ENCODE measurements around the gene GHRL. TPM values are rescaled to one million over a fixed set of nuclear protein-coding genes. Genes with fewer than 3 reads are reported as not detected.

GHRL gene
- total RNA-seq, 1 donor from 2014 or later, result not detected

DNA sequence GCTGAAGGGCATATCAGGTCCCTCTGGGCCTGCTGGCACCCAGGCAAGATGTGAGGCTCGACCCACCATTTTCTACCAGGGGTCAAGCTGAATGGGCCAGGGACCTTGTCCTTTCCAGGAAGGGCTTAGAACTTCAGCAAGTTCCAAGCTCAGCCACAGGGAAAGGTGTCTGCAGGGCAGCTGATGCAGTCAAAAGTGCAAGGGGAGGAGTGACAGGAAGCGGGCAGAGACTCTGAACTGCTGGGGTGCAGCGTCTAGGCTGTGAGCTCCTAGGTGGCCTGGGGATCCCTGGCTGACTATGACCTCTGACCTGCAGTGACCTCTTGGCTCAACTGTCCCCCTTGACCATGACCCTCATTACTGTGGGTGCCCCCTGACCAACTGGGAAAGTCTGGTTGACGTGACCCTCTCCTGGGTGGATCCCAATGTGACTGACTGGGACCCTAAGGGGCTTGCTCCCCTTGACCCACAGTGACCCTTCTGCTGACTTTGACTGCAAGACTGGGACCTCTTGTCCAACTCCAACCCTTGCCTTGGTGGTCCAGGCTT, 42.5 kb upstream of the GHRL start:
- no peak overlapping the region for H3K4me3 ChIP-seq (ENCODE audit: low read depth, low read length)
- TF ChIP-seq, protein P1, sequence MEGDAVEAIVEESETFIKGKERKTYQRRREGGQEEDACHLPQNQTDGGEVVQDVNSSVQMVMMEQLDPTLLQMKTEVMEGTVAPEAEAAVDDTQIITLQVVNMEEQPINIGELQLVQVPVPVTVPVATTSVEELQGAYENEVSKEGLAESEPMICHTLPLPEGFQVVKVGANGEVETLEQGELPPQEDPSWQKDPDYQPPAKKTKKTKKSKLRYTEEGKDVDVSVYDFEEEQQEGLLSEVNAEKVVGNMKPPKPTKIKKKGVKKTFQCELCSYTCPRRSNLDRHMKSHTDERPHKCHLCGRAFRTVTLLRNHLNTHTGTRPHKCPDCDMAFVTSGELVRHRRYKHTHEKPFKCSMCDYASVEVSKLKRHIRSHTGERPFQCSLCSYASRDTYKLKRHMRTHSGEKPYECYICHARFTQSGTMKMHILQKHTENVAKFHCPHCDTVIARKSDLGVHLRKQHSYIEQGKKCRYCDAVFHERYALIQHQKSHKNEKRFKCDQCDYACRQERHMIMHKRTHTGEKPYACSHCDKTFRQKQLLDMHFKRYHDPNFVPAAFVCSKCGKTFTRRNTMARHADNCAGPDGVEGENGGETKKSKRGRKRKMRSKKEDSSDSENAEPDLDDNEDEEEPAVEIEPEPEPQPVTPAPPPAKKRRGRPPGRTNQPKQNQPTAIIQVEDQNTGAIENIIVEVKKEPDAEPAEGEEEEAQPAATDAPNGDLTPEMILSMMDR (IDR thresholded peaks at IDR 0.05; ENCODE audit: insufficient read depth, low read length, poor library complexity, severe bottlenecking), result no peak
- no peaks in the 10 kb centered on the region for H3K36me3 ChIP-seq (ENCODE audit: control insufficient read depth, insufficient read depth, low read length)
- DNase-seq (ENCODE audit: low read depth), result no peak
- peaks cover 19% of the 10 kb centered on the region for H3K27me3 ChIP-seq (ENCODE audit: control insufficient read depth, insufficient read depth, low read length)

DNA sequence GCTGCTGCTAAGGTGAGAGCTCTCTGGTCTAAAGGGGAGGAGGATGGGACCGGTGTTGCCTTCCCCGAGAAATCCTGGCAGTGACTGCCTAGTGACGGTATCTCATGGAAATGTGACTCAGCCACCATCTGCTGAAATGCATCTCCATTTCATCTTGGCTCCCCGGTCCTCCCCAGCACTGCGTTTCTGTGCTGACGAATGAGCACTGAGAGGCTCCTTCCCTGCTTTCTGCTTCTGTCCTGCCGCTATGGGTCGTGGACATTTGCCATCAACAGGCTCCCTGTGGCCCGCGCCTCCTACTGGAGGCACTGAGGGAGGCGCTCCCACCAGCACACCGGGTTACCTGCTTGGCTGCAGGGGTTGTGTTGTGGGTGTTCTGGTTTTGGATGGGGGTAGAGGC, 41.7 kb upstream of the GHRL start:
- H3K4me3 ChIP-seq (ENCODE audit: low read depth, low read length), result no peak overlapping the region
- TF ChIP-seq, protein P1 (IDR thresholded peaks at IDR 0.05; ENCODE audit: insufficient read depth, low read length, poor library complexity, severe bottlenecking), result peak; percentile 21
- H3K27me3 ChIP-seq (ENCODE audit: control insufficient read depth, insufficient read depth, low read length), result peaks cover 27% of the 10 kb centered on the region

DNA sequence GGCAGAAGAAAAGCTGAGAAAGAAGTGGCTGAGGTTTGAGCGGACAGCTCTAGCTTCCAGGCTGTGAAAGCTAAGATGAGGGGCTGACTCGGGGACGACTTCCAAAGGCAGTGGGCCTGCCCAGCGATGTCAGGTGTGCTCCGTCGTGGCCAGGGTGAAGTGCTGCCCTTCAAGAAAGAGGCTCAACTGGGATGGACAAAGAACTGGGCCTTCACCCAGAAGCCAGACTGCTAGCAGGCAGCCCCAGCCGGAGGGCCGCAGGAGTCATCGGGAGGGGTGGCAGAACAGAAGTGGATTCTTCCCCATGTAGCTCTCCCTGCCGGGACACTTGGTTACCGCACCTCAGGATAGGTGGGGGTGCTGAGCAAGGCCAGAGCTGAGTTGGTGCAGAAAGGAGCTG, 41.3 kb upstream of the GHRL start:
- TF ChIP-seq, protein P1 (IDR thresholded peaks at IDR 0.05; ENCODE audit: insufficient read depth, low read length, poor library complexity, severe bottlenecking), result no peak
- Histone ChIP-seq H3K36me3 (ENCODE audit: control insufficient read depth, insufficient read depth, low read length) (no peaks in the 10 kb centered on the region), H3K27me3 (ENCODE audit: control insufficient read depth, insufficient read depth, low read length) (peaks cover 31% of the 10 kb centered on the region), H3K4me3 (ENCODE audit: low read depth, low read length) (no peak overlapping the region)
- DNase-seq (ENCODE audit: low read depth), result no peak

More for the DNA sequence above, 41.7 kb upstream of the GHRL start:
- no peak for DNase-seq (ENCODE audit: low read depth)
- no peaks in the 10 kb centered on the region for H3K36me3 ChIP-seq (ENCODE audit: control insufficient read depth, insufficient read depth, low read length)

DNA sequence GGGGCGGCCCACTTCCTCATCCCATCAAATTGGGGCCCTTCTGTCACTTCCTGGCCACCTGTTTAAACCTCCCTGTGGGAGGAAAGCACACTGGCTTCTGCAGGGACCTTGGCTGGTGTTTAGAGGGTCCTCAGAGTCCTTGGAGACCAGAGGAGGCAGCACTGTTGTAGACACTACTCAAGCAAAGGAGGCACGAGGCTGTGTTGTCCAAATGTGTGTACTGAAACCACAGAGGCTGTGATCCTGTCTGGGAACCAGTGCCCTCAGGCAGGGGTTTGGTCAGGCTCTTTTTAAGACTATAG, 40.6 kb upstream of the GHRL start:
- DNase-seq (ENCODE audit: low read depth), result no peak
- Histone ChIP-seq H3K4me3 (ENCODE audit: low read depth, low read length) (no peak overlapping the region), H3K36me3 (ENCODE audit: control insufficient read depth, insufficient read depth, low read length) (no peaks in the 10 kb centered on the region), H3K27me3 (ENCODE audit: control insufficient read depth, insufficient read depth, low read length) (peaks cover 38% of the 10 kb centered on the region)
- TF ChIP-seq, protein P1 (IDR thresholded peaks at IDR 0.05; ENCODE audit: insufficient read depth, low read length, poor library complexity, severe bottlenecking), result no peak

DNA sequence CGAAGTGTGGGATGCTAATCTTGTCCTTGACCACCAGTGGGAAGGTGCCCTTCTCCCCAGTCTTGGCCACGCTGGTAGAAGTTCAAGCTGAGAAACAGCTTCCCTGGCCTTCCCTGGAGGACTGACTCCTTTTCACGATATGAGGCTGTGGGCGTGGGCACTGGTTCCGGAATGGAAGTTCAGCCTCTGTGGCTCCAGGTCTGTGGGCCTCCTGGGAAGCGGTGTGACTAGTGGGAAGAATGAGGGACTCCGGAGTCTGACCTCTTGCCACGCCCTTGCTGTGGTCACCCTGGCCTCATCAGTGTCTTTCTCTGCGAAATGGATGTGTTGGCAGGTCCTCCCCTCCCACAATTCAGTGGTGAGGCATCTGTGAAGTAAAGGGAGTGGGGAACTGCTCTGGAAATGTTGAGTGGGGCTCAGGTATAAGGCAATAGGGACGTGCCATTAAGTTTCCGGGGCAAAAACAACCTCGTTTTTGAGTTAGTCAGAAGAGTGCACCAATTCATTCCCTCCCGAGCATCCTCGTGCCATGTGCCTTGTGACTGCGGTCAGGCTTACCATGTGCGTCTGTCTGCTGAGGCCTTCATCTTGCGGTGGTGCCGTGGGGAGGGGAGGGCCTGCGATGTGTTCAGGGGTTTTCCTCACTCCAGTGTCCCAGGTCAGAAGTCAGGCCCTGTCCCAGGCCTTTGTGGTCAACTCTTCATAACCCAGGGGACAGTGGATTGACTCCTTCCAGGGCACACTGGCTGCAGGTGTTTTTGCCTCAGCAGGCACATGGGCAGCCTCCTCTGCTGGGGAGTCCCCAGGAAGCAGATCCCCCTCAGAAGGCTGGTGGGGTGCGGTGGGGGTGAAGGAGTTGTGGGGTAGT, 40.0 kb upstream of the GHRL start:
- no peaks in the 10 kb centered on the region for H3K36me3 ChIP-seq (ENCODE audit: control insufficient read depth, insufficient read depth, low read length)
- DNase-seq (ENCODE audit: low read depth), result no peak
- TF ChIP-seq, protein P1 (IDR thresholded peaks at IDR 0.05; ENCODE audit: insufficient read depth, low read length, poor library complexity, severe bottlenecking), result no peak
- peaks cover 39% of the 10 kb centered on the region for H3K27me3 ChIP-seq (ENCODE audit: control insufficient read depth, insufficient read depth, low read length)
- no peak overlapping the region for H3K4me3 ChIP-seq (ENCODE audit: low read depth, low read length)

Data from kidney epithelial cell (primary cell).